A673 (cell line): ENCODE results near the gene DSG1. TPM values are rescaled to one million over a fixed set of nuclear protein-coding genes. Genes with fewer than 3 reads are reported as not detected.

Experiments used
- BruUV-seq: library from RNA; stranded (reverse); fragments of 400-500 nt; replicated peaks from 2 replicates; lab custom pipeline; 2021; lab: Mats Ljungman, UMichigan
- CTCF ChIA-PET: fragments of 300-600 bp; sonication (Branson Sonifier 250); formaldehyde crosslinking; loops from one replicate; lab custom pipeline; 2022; ENCODE audit warnings: antibody characterized with exemption; lab: Charles Lee
- POLR2A ChIA-PET: fragments of 300-600 bp; sonication (Branson Sonifier 250); formaldehyde crosslinking; loops from one replicate; lab custom pipeline; 2022; ENCODE audit warnings: antibody characterized with exemption; ENCODE audit not compliant: low non-redundant PET; lab: Charles Lee
- DNase-seq: peaks from one replicate; pipeline ENCODE4 v3.0.0-alpha.2; 2015; ENCODE audit warnings: low spot score
- H3K27ac ChIP-seq: fragments of 200-600 bp; sonication (generic); 2 replicates; pipeline ENCODE4 v1.5.1; 2016; ENCODE audit warnings: mixed run types, low read depth, mild to moderate bottlenecking, mixed read lengths, antibody characterized with exemption, low read length; ENCODE audit not compliant: poor library complexity, severe bottlenecking
- H3K27me3 ChIP-seq: fragments of 200-600 bp; sonication (generic); replicated peaks from 2 replicates; pipeline ENCODE4 v1.6.1; 2017; ENCODE audit warnings: mixed run types, low read depth, mild to moderate bottlenecking, mixed read lengths, antibody characterized with exemption, low read length; ENCODE audit not compliant: insufficient read depth, poor library complexity
- H3K36me3 ChIP-seq: fragments of 200-600 bp; sonication (generic); 2 replicates; pipeline ENCODE4 v1.6.1; 2016; ENCODE audit warnings: mixed run types, mild to moderate bottlenecking, mixed read lengths, antibody characterized with exemption, low read length; ENCODE audit not compliant: insufficient read depth, poor library complexity, severe bottlenecking
- H3K4me1 ChIP-seq: fragments of 200-600 bp; sonication (generic); 2 replicates; pipeline ENCODE4 v1.6.1; 2017; ENCODE audit warnings: mixed run types, mild to moderate bottlenecking, mixed read lengths, antibody characterized with exemption, low read length; ENCODE audit not compliant: insufficient read depth, poor library complexity, severe bottlenecking
- H3K4me3 ChIP-seq: fragments of 200-600 bp; sonication (generic); 2 replicates; pipeline ENCODE4 v1.5.1; 2016; ENCODE audit warnings: low read depth, mixed run types, mild to moderate bottlenecking, mixed read lengths, low read length; ENCODE audit not compliant: poor library complexity, severe bottlenecking
- H3K9me3 ChIP-seq: fragments of 200-600 bp; sonication (generic); 2 replicates; pipeline ENCODE4 v1.6.1; 2016; ENCODE audit warnings: mixed run types, low read depth, mild to moderate bottlenecking, mixed read lengths, antibody characterized with exemption, low read length; ENCODE audit not compliant: poor library complexity, severe bottlenecking
- CTCF ChIP-seq: fragments of 300-800, 200-600 bp; sonication (generic); conservative IDR thresholded peaks from 2 replicates; pipeline ENCODE4 v1.5.1; 2017; ENCODE audit warnings: low read depth, mild to moderate bottlenecking, antibody characterized with exemption, low read length, moderate library complexity, mixed read lengths
- EZH2 ChIP-seq: fragments of 200-600 bp; sonication (generic); IDR thresholded peaks from 2 replicates; pipeline ENCODE4 v1.6.1; 2017; ENCODE audit warnings: borderline replicate concordance, low read depth, mild to moderate bottlenecking, mixed read lengths, antibody characterized with exemption, low read length; ENCODE audit not compliant: poor library complexity, severe bottlenecking
- intact Hi-C: fragments of 100-400 bp; cut with micrococcal nuclease; formaldehyde crosslinking; loops from one replicate; pipeline ENCODE4 v1.10.0; 2022; ENCODE audit not compliant: unreplicated experiment
- total RNA-seq: library from RNA; stranded (reverse); gene quantifications from 2 replicates; pipeline ENCODE4 v1.2.3, GENCODE V29; 2021

DSG1 gene
- total RNA-seq, 1 experiment from 2014 or later, result not detected

GRCh38 chr18:31354990-31355389, 37.0 kb downstream of the DSG1 start:
- TF ChIP-seq CTCF (no peak), EZH2 (no peak)
- Histone ChIP-seq H3K9me3 (no peaks in the 10 kb centered on the region), H3K4me1 (no peaks in the 10 kb centered on the region), H3K4me3 (no peak overlapping the region), H3K27me3 (no peaks in the 10 kb centered on the region), H3K36me3 (no peaks in the 10 kb centered on the region), H3K27ac (no peak overlapping the region)
- DNase-seq, result no peak
- ChIA-PET POLR2A (no interaction called here), CTCF (no interaction called here)
- BruUV-seq, result no TSS peak
- intact Hi-C loops, result no loop called here

- Histone ChIP-seq H3K4me3 (no peak overlapping the region), H3K27me3 (no peaks in the 10 kb centered on the region), H3K36me3 (no peaks in the 10 kb centered on the region), H3K9me3 (no peaks in the 10 kb centered on the region), H3K4me1 (no peaks in the 10 kb centered on the region), H3K27ac (no peak overlapping the region)
- intact Hi-C loops, result no loop called here
- DNase-seq, result no peak
- POLR2A ChIA-PET, result no interaction called here
- CTCF ChIA-PET, result no interaction called here
- no peak for TF ChIP-seq EZH2
- TF ChIP-seq CTCF, result no peak
- BruUV-seq, result no TSS peak
Observed at GRCh38 chr18:31356025-31356424, 38.1 kb downstream of the DSG1 start.

- Histone ChIP-seq H3K27ac (no peak overlapping the region), H3K4me3 (no peak overlapping the region), H3K4me1 (no peaks in the 10 kb centered on the region), H3K27me3 (no peaks in the 10 kb centered on the region), H3K36me3 (no peaks in the 10 kb centered on the region), H3K9me3 (no peaks in the 10 kb centered on the region)
- no peak for DNase-seq
- ChIA-PET CTCF (no interaction called here), POLR2A (no interaction called here)
- intact Hi-C loops, result no loop called here
- no TSS peak for BruUV-seq
- TF ChIP-seq CTCF (no peak), EZH2 (no peak)
Observed at GRCh38 chr18:31364190-31364589, 46.2 kb downstream of the DSG1 start.
